SU-DHL-6 (cell line): Measurements from ENCODE around the gene KRT8.

Experiments
- H2AFZ ChIP-seq: fragments of 200-600 bp; sonication (generic); 2 replicates; pipeline ENCODE4 v1.6.1; 2014; ENCODE audit warnings: low read depth, mild to moderate bottlenecking, moderate library complexity, mixed read lengths, antibody characterized with exemption, low read length; ENCODE audit not compliant: severe bottlenecking
- H3F3A ChIP-seq: fragments of 200-600 bp; shearing (Covaris generic); 2 replicates; pipeline ENCODE4 v1.6.0; 2016; ENCODE audit warnings: antibody characterized with exemption, mild to moderate bottlenecking; ENCODE audit not compliant: insufficient read depth
- H3K27ac ChIP-seq: fragments of 200-600 bp; sonication (generic); 2 replicates; pipeline ENCODE4 v1.5.1; 2016; ENCODE audit warnings: low read depth, mild to moderate bottlenecking, low read length, moderate library complexity, mixed read lengths
- H3K27me3 ChIP-seq: fragments of 200-600 bp; sonication (generic), shearing (Covaris generic); 2 replicates; pipeline ENCODE4 v1.6.0; 2014; ENCODE audit warnings: mild to moderate bottlenecking, low read length
- H3K36me3 ChIP-seq: fragments of 200-600 bp; sonication (generic); 2 replicates; pipeline ENCODE4 v1.6.1; 2014; ENCODE audit warnings: mild to moderate bottlenecking, low read length, mixed read lengths
- H3K4me2 ChIP-seq: fragments of 300-600, 200-600 bp; shearing (Covaris generic), sonication (generic); 2 replicates; pipeline ENCODE4 v1.6.0; 2014; ENCODE audit warnings: low read length, low read depth, mild to moderate bottlenecking; ENCODE audit not compliant: poor library complexity, severe bottlenecking
- H3K4me3 ChIP-seq: fragments of 200-600 bp; sonication (generic); 2 replicates; pipeline ENCODE4 v1.5.1; 2014; ENCODE audit warnings: antibody characterized with exemption, low read length, mild to moderate bottlenecking, mixed read lengths; ENCODE audit not compliant: insufficient read depth, poor library complexity, severe bottlenecking
- H3K79me2 ChIP-seq: fragments of 200-600 bp; sonication (generic); 2 replicates; pipeline ENCODE4 v1.6.1; 2014; ENCODE audit warnings: mild to moderate bottlenecking, low read length, moderate library complexity; ENCODE audit not compliant: insufficient read depth
- H3K9ac ChIP-seq: fragments of 200-600 bp; sonication (generic); 2 replicates; pipeline ENCODE4 v1.7.0; 2014; ENCODE audit warnings: mild to moderate bottlenecking, low read length
- H3K9me2 ChIP-seq: fragments of 200-600 bp; sonication (generic); replicated peaks from 2 replicates; pipeline ENCODE4 v1.6.1; 2014; ENCODE audit warnings: low read length; ENCODE audit not compliant: insufficient read depth
- H3K9me3 ChIP-seq: fragments of 200-600 bp; sonication (generic); 2 replicates; pipeline ENCODE4 v1.6.1; 2014; ENCODE audit warnings: low read length, mixed read lengths; ENCODE audit not compliant: insufficient read depth
- H4K20me1 ChIP-seq: fragments of 200-600 bp; sonication (generic); 2 replicates; pipeline ENCODE4 v1.6.1; 2014; ENCODE audit warnings: low read depth, mild to moderate bottlenecking, antibody characterized with exemption, low read length, moderate library complexity, mixed read lengths
- EZH2phosphoT487 ChIP-seq: fragments of 200-600 bp; sonication (generic), shearing (Covaris generic); conservative IDR thresholded peaks from 2 replicates; pipeline ENCODE4 v1.6.1; 2018; ENCODE audit warnings: mild to moderate bottlenecking, antibody characterized with exemption, low read length, moderate library complexity, mixed read lengths
- TF ChIP-seq, protein P1 (sequence below): fragments of 200-600 bp; sonication (generic); IDR thresholded peaks from one replicate; pipeline ENCODE4 v1.5.1; 2017; ENCODE audit warnings: antibody characterized with exemption, mild to moderate bottlenecking, low read length, moderate library complexity; ENCODE audit not compliant: insufficient read depth, poor library complexity, severe bottlenecking

Gene KRT8

DNA sequence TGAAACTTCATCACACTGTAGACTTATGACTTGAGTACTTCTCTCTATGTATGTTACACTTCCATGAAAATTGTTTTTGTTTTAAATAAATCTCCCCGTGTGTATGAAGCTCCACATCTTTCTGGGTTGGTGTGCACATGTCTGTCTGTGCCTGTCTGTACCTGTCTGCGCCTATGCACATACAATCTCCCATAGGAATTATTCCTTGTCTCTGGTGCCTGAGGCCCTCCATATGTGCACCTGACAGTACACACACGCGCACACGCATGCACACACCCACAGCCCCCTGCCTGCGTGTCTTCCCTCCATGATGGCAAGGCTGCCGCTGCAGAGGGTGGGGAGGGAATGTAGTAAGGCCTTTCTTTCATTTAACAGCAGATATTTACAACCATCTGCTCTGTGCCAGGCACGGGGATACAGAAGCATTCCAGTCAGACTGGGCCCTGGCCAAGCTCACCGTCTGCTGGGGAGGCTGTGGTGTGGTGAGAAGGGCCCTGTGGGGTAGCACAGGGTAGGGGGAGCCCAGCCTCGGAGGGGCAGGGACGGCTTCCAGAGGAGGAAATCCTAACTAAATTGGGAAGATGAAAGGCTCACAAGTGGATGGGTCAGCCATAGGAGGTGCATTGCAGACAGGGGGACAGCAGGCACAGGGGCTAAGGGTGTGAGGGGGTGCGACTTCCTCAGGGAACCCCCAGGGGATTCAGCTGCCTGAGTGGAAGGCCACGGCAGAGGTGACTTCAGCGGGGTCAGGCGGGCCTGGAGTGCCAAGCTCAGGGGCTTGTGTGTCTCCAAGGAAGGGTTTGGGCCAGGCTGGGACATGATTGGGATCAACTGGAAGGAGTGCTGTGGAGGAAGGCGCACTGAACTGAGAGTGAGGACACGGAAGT, 26.1 kb downstream of the KRT8 start:
- TF ChIP-seq, protein P1, sequence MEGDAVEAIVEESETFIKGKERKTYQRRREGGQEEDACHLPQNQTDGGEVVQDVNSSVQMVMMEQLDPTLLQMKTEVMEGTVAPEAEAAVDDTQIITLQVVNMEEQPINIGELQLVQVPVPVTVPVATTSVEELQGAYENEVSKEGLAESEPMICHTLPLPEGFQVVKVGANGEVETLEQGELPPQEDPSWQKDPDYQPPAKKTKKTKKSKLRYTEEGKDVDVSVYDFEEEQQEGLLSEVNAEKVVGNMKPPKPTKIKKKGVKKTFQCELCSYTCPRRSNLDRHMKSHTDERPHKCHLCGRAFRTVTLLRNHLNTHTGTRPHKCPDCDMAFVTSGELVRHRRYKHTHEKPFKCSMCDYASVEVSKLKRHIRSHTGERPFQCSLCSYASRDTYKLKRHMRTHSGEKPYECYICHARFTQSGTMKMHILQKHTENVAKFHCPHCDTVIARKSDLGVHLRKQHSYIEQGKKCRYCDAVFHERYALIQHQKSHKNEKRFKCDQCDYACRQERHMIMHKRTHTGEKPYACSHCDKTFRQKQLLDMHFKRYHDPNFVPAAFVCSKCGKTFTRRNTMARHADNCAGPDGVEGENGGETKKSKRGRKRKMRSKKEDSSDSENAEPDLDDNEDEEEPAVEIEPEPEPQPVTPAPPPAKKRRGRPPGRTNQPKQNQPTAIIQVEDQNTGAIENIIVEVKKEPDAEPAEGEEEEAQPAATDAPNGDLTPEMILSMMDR = no peak
- no peak for TF ChIP-seq EZH2phosphoT487
- H3K27me3 ChIP-seq = no peaks in the 10 kb centered on the region
- H3K9me3 ChIP-seq = no peaks in the 10 kb centered on the region
- H3K79me2 ChIP-seq = no peaks in the 10 kb centered on the region
- no peak overlapping the region for H3K4me2 ChIP-seq
- H3K9me2 ChIP-seq = no peaks in the 10 kb centered on the region
- H2AFZ ChIP-seq = peak overlapping the region; percentile 58
- H3K27ac ChIP-seq = no peak overlapping the region
- H3F3A ChIP-seq = no peaks in the 10 kb centered on the region
- H4K20me1 ChIP-seq = no peaks in the 10 kb centered on the region
- H3K4me3 ChIP-seq = no peak overlapping the region
- H3K9ac ChIP-seq = no peak overlapping the region
- H3K36me3 ChIP-seq = no peaks in the 10 kb centered on the region

DNA sequence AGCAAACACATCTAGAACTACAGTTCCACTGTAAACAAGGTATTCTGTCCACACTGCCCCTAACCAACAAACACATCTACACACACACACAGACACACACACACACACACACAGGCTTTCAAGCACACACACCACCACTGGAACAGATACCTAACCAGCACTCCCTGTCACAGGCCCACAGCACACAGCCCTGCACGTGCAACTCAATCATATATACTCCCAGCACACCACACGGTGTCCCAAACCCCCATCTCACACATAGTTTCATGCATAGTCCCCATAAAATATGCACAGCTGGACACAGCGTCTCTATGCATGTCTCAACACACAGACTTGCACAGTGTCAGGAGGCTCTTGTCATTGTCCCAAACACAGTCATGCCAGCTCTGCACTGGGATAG, 27.6 kb downstream of the KRT8 start:
- Histone ChIP-seq H3K27me3 (no peaks in the 10 kb centered on the region), H3K9ac (no peak overlapping the region), H3K9me3 (no peaks in the 10 kb centered on the region), H3K36me3 (no peaks in the 10 kb centered on the region), H3K4me3 (no peak overlapping the region), H3K27ac (no peak overlapping the region), H3K9me2 (no peaks in the 10 kb centered on the region), H3K4me2 (no peak overlapping the region), H4K20me1 (no peaks in the 10 kb centered on the region), H3K79me2 (no peaks in the 10 kb centered on the region), H3F3A (no peaks in the 10 kb centered on the region), H2AFZ (no peak overlapping the region)
- TF ChIP-seq, protein P1 = no peak
- no peak for TF ChIP-seq EZH2phosphoT487

DNA sequence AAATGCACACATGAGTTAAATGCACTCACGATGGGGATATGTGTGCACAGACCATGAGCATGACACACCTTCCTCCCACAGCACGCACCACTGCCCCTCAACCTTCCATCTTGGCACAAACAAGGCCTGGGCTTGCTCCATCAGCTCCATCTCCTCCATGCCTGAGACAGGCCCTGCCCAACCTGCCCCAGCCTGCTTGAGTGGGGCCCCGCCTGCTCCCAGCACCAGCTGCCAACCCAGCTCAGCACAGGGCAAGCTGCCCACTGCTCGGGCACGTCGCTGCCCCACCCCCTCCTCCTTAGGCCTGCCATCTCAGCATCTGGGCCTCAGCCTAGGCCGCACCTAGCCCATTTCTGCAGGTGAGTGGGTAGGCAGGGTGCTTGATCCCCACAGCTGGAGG, 28.5 kb downstream of the KRT8 start:
- H3F3A ChIP-seq = no peaks in the 10 kb centered on the region
- no peak overlapping the region for H3K9ac ChIP-seq
- no peaks in the 10 kb centered on the region for H4K20me1 ChIP-seq

More for the DNA sequence above, 28.5 kb downstream of the KRT8 start:
- TF ChIP-seq EZH2phosphoT487 = no peak
- TF ChIP-seq, protein P1 = no peak
- H3K27ac ChIP-seq = no peak overlapping the region
- no peaks in the 10 kb centered on the region for H3K27me3 ChIP-seq
- no peaks in the 10 kb centered on the region for H3K9me2 ChIP-seq
- H3K4me2 ChIP-seq = no peak overlapping the region
- H3K36me3 ChIP-seq = no peaks in the 10 kb centered on the region
- no peak overlapping the region for H2AFZ ChIP-seq
- no peaks in the 10 kb centered on the region for H3K79me2 ChIP-seq
- no peaks in the 10 kb centered on the region for H3K9me3 ChIP-seq
- H3K4me3 ChIP-seq = no peak overlapping the region
